Measurements from ENCODE around the gene GGT6. TPM values are rescaled to one million over a fixed set of nuclear protein-coding genes. Genes with fewer than 3 reads are reported as not detected.
"Not testable (repeated sequence)": the region's sequence is repeated elsewhere in the genome, so short reads cannot be mapped to it uniquely, and the experiment has no call there.

The GGT6 gene
- polyA plus RNA-seq, 3 donors, result 5.2 to 8.3 (median 6.8) TPM

- no peak for DNase-seq (ENCODE audit: extremely low read depth in 1 of 11, low read depth in 9 of 11, low spot score in 4 of 11)
Measured at GRCh38 chr17:4594931-4595684, 34.7 kb upstream of the GGT6 start.

- DNase-seq (ENCODE audit: extremely low read depth in 1 of 11, low read depth in 9 of 11, low spot score in 4 of 11), result no peak
Measured at GRCh38 chr17:4594406-4594805, 34.0 kb upstream of the GGT6 start.

- no peak for DNase-seq (ENCODE audit: extremely low read depth in 1 of 11, low read depth in 9 of 11, low spot score in 4 of 11)
Measured at GRCh38 chr17:4593021-4593421, 32.6 kb upstream of the GGT6 start.

DNA sequence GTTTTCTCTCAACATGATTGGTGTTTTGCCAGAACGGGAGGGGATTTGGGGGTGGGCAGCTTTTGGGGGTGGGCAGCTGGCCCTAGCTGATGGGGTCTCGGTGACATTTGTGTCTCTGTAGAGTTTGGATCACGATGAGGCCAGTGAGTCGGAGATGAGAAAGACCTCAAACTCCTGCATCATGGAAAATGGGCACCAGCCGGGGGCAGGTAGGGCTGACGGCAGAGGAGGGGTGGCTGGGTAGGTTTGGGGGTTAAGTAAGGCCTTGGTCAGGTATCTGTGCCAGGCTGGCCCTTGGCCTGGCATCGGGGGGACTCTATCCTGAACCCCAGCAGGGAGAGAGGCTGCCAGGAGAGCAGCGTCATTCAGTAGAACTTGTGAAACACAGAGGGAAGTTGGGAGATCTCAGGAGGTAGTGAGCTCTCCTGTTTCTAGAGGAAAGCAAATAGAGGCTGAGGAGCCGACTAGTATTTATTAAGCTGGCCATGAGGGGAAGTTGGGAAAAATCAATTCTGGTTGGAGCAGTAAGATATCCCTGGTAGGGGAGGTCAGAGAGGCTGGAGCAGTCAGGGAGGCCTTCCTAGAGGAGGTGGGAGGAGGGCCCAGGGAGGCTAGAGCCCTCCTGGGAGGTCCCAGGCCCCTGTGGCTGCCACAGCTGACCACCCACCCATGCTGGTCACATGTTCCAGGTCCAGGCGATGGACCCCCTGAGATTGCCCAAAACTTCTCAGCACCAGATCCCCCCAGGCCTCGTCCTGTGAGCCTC lies 32.0 kb upstream of the GGT6 start:
- no peak for DNase-seq (ENCODE audit: extremely low read depth in 1 of 11, low read depth in 9 of 11, low spot score in 4 of 11)

GRCh38 chr17:4591529-4591928 lies 31.2 kb upstream of the GGT6 start:
- DNase-seq (ENCODE audit: extremely low read depth in 1 of 11, low read depth in 9 of 11, low spot score in 4 of 11), result no peak

DNA sequence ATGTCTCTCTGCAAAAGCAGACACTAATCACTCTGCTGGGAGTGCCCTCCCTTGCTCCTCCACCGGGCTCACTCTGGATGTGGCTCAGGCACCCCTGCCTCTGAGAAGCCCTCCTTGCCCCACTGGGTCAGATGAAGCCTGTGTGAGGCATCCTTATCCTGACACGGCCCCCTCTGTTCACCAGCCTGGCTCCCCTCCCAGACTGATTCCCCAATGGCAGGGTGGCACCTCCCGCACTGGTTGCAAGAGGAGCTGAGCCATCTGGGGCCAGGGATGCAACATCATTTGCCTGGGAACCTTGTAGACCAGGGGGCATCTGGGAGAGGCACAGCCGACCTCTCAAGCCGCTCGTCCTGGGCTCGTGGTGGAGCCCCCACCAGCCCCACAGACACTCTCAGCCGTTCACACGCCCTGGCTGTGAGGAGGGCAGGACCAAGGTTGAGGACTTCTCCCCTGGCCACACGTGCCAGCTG lies 30.6 kb upstream of the GGT6 start:
- no peak for DNase-seq (ENCODE audit: extremely low read depth in 1 of 11, low read depth in 9 of 11, low spot score in 4 of 11)

DNA sequence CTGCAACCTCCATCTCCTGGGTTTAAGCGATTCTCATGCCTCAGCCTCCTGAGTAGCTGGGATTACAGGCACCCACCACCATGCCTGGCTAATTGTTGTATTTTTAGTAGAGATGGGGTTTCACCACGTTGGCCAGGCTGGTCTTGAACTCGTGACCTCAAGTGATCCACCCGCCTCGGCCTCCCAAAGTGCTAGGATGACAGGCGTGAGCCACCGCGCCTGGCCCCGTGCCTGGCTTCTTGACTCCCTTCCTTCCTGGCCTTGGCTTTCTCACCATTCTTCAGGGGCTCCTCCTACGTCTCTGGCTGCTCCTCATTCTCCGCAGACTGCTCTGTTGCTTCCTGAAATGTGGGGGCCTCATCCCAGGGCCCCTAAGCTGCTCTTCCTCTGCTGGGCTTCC lies 29.7 kb upstream of the GGT6 start:
- not testable (repeated sequence) for DNase-seq (ENCODE audit: extremely low read depth in 1 of 11, low read depth in 9 of 11, low spot score in 4 of 11)

DNA sequence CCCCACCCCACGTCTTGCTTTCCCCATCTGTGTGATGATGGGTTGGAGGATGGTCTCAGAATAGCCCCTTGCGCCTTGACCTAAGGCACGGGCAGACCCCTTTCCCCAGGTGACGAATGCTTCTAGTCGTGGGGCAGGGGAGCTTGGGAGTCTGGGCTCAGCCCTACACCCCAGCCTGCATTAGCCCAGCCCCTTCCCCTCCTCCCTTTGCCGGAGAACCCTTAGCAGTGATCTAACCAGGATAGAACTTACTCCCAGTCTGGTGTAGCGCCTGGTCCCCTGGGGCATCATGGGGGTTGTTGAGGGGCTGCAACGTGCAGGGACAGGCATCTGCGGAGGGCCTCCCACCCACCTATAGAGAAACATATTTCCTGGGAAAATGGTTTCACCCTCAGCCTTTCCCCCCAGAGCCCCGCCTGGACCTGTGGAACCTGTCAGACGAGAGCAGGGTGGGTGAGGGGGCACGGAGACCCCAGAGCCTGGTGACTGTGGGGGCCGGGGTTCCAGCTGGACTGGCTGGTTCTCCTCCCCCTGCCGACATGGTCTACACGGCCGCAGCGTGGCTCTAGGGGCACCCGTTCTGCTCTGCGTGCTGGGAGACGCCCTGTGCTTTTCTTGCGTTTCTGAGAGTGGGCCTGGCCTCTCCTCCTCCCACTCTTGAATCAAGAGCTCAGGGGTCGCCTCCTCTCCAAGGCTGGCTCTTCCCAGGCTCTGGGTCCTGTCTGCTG lies 28.7 kb upstream of the GGT6 start:
- DNase-seq (ENCODE audit: extremely low read depth in 1 of 11, low read depth in 9 of 11, low spot score in 4 of 11), result no peak

- no peak for DNase-seq (ENCODE audit: extremely low read depth in 1 of 11, low read depth in 9 of 11, low spot score in 4 of 11)
Measured at GRCh38 chr17:4588391-4588790, 28.0 kb upstream of the GGT6 start.

GRCh38 chr17:4587803-4588202 lies 27.4 kb upstream of the GGT6 start:
- no peak for DNase-seq (ENCODE audit: extremely low read depth in 1 of 11, low read depth in 9 of 11, low spot score in 4 of 11)

DNA sequence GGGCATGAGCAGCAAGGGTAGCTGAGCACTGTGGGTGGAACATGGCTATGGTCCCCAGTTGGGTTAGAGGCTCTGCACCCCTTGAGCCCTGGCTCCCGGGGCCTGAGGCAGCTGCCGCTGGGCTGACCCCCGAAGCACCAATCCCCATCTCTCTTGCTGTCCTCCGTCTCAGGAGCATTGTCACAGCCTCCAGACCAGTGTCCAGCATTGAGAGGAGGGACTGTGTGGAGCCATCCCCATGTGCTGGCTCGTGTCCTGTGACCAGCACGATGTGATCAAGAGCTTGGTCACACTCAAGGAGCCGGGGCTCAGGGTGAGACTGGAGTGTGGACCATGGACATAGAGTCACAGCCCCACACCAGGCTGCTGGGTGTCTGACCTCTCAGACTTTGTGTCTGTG lies 26.8 kb upstream of the GGT6 start:
- no peak for DNase-seq (ENCODE audit: extremely low read depth in 1 of 11, low read depth in 9 of 11, low spot score in 4 of 11)

DNA sequence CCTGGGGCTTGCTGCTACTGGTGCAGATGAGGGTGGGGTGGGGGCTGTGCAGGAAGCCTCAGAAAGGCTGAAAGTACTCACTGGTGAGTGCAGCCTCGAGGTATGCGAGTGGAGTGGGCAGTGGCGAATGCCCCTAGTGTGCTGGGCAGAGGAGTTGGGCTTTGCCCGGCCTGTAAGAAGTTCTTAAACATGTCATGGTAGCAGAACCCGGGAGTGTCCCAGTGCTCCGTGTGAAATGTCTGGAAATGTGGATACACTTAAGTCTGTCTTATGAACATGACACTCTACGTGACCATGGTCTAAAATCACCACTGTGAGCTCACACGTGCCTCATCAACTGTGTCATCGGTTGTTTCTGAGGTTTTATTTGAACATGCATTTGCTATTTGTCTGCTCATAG lies 25.7 kb upstream of the GGT6 start:
- DNase-seq (ENCODE audit: extremely low read depth in 1 of 11, low read depth in 9 of 11, low spot score in 4 of 11), result no peak

DNA sequence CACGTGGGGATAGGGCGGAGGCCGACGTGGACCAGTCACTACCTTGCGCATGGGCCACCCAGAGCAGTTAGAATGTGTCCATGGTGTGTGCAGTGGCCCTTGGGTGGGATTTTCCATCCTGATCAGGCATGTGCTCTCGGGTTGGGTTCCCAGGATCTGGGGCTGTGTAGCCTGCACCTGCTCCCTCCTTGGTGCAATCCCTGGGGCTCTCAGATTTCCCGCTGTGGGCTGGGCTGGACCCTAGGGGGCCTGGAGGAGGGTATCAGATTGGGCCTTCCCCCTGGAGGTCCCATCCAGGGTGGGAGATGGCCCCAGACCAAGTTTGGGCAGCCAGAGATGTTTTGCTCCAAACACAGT lies 25.2 kb upstream of the GGT6 start:
- no peak for DNase-seq (ENCODE audit: extremely low read depth in 1 of 11, low read depth in 9 of 11, low spot score in 4 of 11)

- peak in 2 of 11 donors; percentile 53 to 87 for DNase-seq (ENCODE audit: extremely low read depth in 1 of 11, low read depth in 9 of 11, low spot score in 4 of 11)
Measured at GRCh38 chr17:4584917-4585637, 24.7 kb upstream of the GGT6 start.

DNA sequence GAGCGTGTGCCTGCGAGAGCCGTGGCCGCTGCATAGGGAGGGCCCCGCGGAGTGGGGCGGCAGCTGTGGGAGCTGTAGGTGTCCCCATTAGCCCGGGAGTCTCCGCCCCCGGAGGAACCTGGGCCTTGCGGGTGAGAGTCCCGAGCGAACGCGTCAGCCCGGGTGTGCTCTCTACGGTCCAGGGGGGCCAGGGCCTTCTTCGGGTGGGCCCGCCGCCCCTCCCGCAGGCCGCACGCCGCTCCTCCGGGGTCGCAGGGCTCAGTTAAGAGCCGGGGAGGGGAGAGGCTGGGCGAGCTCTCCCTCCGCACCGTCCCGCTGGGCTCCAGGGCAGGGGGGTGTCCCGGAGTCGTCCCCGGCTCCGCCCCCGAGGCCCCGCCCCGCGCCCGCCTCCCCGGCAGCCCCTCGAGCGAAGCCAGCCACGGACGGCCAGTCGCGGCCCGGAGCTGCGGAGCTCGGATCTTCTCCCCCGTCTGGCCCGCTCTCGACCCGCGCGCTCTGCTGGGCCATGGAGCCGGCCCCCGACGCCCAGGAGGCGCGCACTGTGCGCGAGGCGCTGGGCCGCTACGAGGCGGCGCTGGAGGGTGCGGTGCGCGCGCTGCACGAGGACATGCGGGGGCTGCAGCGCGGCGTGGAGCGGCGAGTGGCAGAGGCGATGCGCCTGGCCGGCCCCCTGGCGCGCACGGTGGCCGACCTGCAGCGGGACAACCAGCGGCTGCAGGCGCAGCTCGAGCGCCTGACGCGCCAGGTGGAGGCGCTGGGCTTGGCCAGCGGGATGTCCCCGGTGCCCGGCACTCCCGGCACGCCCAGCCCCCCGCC lies 23.9 kb upstream of the GGT6 start, which contains the start of gene SMTNL2:
SMTNL2 (plus strand) TSS at position 429 of the 816 bp plus-strand sequence; CDS start at position 506, 77 bp downstream.
- DNase-seq (ENCODE audit: extremely low read depth in 1 of 11, low read depth in 9 of 11, low spot score in 4 of 11), result peak in 3 of 11 donors; percentile 70 to 77 (median 72)

GRCh38 chr17:4583782-4584100 lies 23.4 kb upstream of the GGT6 start:
- peak in 1 of 11 donors; percentile 63 for DNase-seq (ENCODE audit: extremely low read depth in 1 of 11, low read depth in 9 of 11, low spot score in 4 of 11)

DNA sequence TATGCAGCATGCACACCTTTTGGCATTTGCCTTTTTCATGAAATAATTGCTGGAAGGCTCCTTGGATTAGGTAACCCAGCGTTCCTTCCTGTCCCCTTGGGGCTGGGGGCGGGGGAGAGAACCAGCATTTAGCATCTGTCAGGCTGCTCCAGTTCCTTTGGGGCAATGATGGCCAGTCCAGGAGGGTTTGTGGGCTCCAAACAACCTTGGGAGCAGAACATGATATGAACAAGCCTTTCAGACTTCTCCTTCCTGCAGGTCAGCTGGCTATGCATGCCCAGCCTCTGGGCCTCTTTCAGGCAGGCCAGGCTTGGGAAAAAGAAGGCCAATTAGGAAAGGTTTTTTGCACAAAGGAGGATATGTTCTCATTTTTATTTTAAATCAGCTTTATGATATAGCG lies 22.8 kb upstream of the GGT6 start:
- no peak for DNase-seq (ENCODE audit: extremely low read depth in 1 of 11, low read depth in 9 of 11, low spot score in 4 of 11)

DNA sequence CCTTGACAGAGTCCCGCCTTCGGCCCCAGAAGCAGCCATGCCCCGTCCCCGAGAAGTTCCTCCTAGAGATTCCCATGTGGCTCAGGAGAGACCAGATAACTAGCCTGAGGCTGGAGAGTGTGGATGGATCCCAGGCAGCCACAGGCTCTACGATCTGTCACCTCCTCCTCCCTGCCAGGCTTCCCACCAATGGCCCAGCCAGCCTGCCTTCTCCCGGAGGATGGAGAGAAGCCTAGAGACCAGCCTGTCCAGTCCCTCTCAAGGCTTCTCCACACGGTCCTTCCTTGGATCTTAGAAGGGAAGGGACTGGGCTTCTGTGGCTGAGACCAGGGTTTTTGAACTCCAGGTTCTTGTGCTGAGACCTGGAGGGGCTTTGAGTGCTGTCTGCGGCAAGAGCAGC lies 22.3 kb upstream of the GGT6 start:
- no peak for DNase-seq (ENCODE audit: extremely low read depth in 1 of 11, low read depth in 9 of 11, low spot score in 4 of 11)
